DMS 273 (cell line): ENCODE data around the gene ZNF280D.

ENCODE experiments used
- DNase-seq: peaks from one replicate; lab custom pipeline; 2025; ENCODE audit not compliant: unreplicated experiment; lab: John Stamatoyannopoulos, UW

The ZNF280D gene

GRCh38 chr15:56749982-56750381 is 16.7 kb upstream of the ZNF280D start:
- DNase-seq = no peak

- DNase-seq = peak; percentile 78
These were observed 11.7 kb upstream of the ZNF280D start for GRCh38 chr15:56744701-56745683.

GRCh38 chr15:56741541-56741940 is 8.2 kb upstream of the ZNF280D start:
- DNase-seq = no peak

- DNase-seq = peak; percentile 62
These were observed 6.8 kb upstream of the ZNF280D start for GRCh38 chr15:56739964-56740640.

- DNase-seq = no peak
These were observed 6.2 kb upstream of the ZNF280D start for GRCh38 chr15:56739474-56739873.

GRCh38 chr15:56737791-56738190 is 4.5 kb upstream of the ZNF280D start:
- no peak for DNase-seq

GRCh38 chr15:56736881-56737707 is 3.8 kb upstream of the ZNF280D start:
- no peak for DNase-seq

GRCh38 chr15:56736308-56736707 is 3.0 kb upstream of the ZNF280D start:
- no peak for DNase-seq

GRCh38 chr15:56735589-56735988 is 2.3 kb upstream of the ZNF280D start:
- no peak for DNase-seq

- DNase-seq = peak; percentile 13
These were observed 815 bp upstream of the ZNF280D start for GRCh38 chr15:56734013-56734635.

- no peak for DNase-seq
These were observed 498 bp downstream of the ZNF280D start for GRCh38 chr15:56732886-56733135.

- DNase-seq = peak; percentile 56
These were observed 999 bp downstream of the ZNF280D start for GRCh38 chr15:56732135-56732885.

GRCh38 chr15:56731548-56731947 is 1.8 kb downstream of the ZNF280D start:
- DNase-seq = no peak

GRCh38 chr15:56729561-56729960 is 3.7 kb downstream of the ZNF280D start:
- DNase-seq = no peak

GRCh38 chr15:56725386-56725785 is 7.9 kb downstream of the ZNF280D start:
- DNase-seq = no peak

GRCh38 chr15:56724232-56724631 is 9.1 kb downstream of the ZNF280D start:
- no peak for DNase-seq

GRCh38 chr15:56723787-56724186 is 9.5 kb downstream of the ZNF280D start:
- no peak for DNase-seq

- DNase-seq = no peak
These were observed 13.3 kb downstream of the ZNF280D start for GRCh38 chr15:56719774-56720555.

- no peak for DNase-seq
These were observed 14.2 kb downstream of the ZNF280D start for GRCh38 chr15:56719021-56719612.
